Astrocyte (in vitro differentiated cells and primary cell): ENCODE measurements around the gene SLC10A2. TPM values are rescaled to one million over a fixed set of nuclear protein-coding genes. Genes with fewer than 3 reads are reported as not detected.
"Not testable (repeated sequence)": the region's sequence is repeated elsewhere in the genome, so short reads cannot be mapped to it uniquely, and the experiment has no call there.

Source experiments
- DNase-seq: peaks from one replicate; pipeline ENCODE4 v3.0.0-alpha.2; 2010; ENCODE audit warnings: low read depth
- FAIRE-seq: peaks from 2 replicates; lab custom pipeline; 2011; peaks lifted over from hg19 to GRCh38; lab: Jason Lieb, UNC
- H2AFZ ChIP-seq: 2 replicates; pipeline ENCODE4 v1.6.0; 2012; ENCODE audit warnings: low read depth, low read length, inconsistent platforms
- H3K27ac ChIP-seq: 2 replicates; pipeline ENCODE4 v1.5.1; 2011; ENCODE audit warnings: low read depth, low read length, inconsistent platforms
- H3K27me3 ChIP-seq: 2 replicates; pipeline ENCODE4 v1.6.0; 2011; ENCODE audit warnings: low read length, inconsistent platforms; ENCODE audit not compliant: insufficient read depth
- H3K36me3 ChIP-seq: 2 replicates; pipeline ENCODE4 v1.5.1; 2011; ENCODE audit warnings: low read length, inconsistent platforms; ENCODE audit not compliant: insufficient read depth
- H3K4me1 ChIP-seq: 2 replicates; pipeline ENCODE4 v1.5.1; 2011; ENCODE audit warnings: low read length, inconsistent platforms; ENCODE audit not compliant: insufficient read depth
- H3K4me2 ChIP-seq: 2 replicates; pipeline ENCODE4 v1.6.0; 2012; ENCODE audit warnings: low read length, inconsistent platforms
- H3K4me3 ChIP-seq: 2 replicates; pipeline ENCODE4 v1.5.1; 2011; ENCODE audit warnings: low read depth, mild to moderate bottlenecking, low read length, inconsistent platforms; ENCODE audit not compliant: insufficient read depth
- H3K79me2 ChIP-seq: 2 replicates; pipeline ENCODE4 v1.6.0; 2012; ENCODE audit warnings: mild to moderate bottlenecking, low read length, inconsistent platforms; ENCODE audit not compliant: insufficient read depth
- H3K9ac ChIP-seq: 2 replicates; pipeline ENCODE4 v1.6.0; 2012; ENCODE audit warnings: mild to moderate bottlenecking, low read length, inconsistent platforms
- H3K9me3 ChIP-seq: 2 replicates; pipeline ENCODE4 v1.5.1; 2012; ENCODE audit warnings: low read depth, mild to moderate bottlenecking, low read length, inconsistent platforms; ENCODE audit not compliant: insufficient read depth
- H4K20me1 ChIP-seq: 2 replicates; pipeline ENCODE4 v1.6.0; 2012; ENCODE audit warnings: low read length, inconsistent platforms; ENCODE audit not compliant: insufficient read depth
- H3K27ac Mint-ChIP-seq: one replicate; pipeline ENCODE4 v1.8.0; 2021; ENCODE audit warnings: mild to moderate bottlenecking, mixed read lengths; ENCODE audit not compliant: unreplicated experiment
- H3K27me3 Mint-ChIP-seq: one replicate; pipeline ENCODE4 v1.8.0; 2021; ENCODE audit warnings: low read depth, mixed read lengths; ENCODE audit not compliant: unreplicated experiment
- H3K36me3 Mint-ChIP-seq: one replicate; pipeline ENCODE4 v1.8.0; 2021; ENCODE audit warnings: low read depth, mixed read lengths; ENCODE audit not compliant: unreplicated experiment
- H3K4me1 Mint-ChIP-seq: one replicate; pipeline ENCODE4 v1.8.0; 2021; ENCODE audit warnings: low read depth, mixed read lengths; ENCODE audit not compliant: unreplicated experiment
- H3K4me3 Mint-ChIP-seq: one replicate; pipeline ENCODE4 v1.8.0; 2021; ENCODE audit warnings: mild to moderate bottlenecking, moderate library complexity, mixed read lengths; ENCODE audit not compliant: unreplicated experiment
- H3K9me3 Mint-ChIP-seq: one replicate; pipeline ENCODE4 v1.8.0; 2021; ENCODE audit warnings: mild to moderate bottlenecking, mixed read lengths; ENCODE audit not compliant: unreplicated experiment
- EZH2 ChIP-seq: IDR thresholded peaks from 2 replicates; pipeline ENCODE4 v1.6.1; 2012; ENCODE audit warnings: mild to moderate bottlenecking, low read length, inconsistent platforms; ENCODE audit not compliant: insufficient read depth
- total RNA-seq: library from RNA; stranded (reverse); gene quantifications from 2 replicates; pipeline ENCODE4 v1.2.1, GENCODE V29; 2021
- TF ChIP-seq, protein P1 (sequence below): IDR thresholded peaks from 2 replicates; pipeline ENCODE4 v1.5.1; 2011; ENCODE audit warnings: low read depth, mild to moderate bottlenecking, inconsistent platforms, low read length, moderate library complexity; ENCODE audit not compliant: insufficient read depth

The SLC10A2 gene
- total RNA-seq, 1 donor from 2014 or later = not detected

DNA sequence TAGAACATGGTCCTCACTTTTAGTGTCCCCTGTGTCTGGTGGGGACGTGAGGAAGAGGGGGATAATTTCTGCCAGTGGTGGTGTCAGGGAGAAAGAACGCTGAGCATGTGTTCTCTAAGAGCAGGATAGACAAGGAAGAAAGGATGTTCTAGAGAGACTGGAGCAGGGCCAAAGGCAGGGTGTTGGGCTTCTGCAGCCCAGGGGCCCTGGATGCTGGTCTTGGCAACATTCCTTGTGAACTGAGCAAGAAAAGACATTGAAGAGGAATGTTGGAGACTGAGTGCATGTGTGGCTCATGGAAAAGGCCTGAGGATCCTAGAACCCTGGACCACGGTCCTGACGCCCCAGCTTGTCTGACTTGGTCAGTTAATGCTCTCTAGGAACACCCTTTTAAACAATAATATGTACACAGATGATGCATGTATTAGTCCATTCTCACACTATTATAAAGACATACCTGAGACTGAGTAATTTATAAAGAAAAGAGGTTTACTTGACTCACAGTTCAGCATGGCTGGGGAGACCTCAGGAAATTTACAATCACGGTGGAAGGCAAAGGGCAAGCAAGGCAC is 33.6 kb upstream of the SLC10A2 start:
- peaks cover 25% of the 10 kb centered on the region for H3K4me1 Mint-ChIP-seq
- H2AFZ ChIP-seq = no peak overlapping the region
- no peak for FAIRE-seq
- H3K27me3 ChIP-seq = no peaks in the 10 kb centered on the region
- no peak overlapping the region for H3K9ac ChIP-seq
- no peaks in the 10 kb centered on the region for H3K36me3 Mint-ChIP-seq
- H3K79me2 ChIP-seq = no peaks in the 10 kb centered on the region
- TF ChIP-seq, protein P1, sequence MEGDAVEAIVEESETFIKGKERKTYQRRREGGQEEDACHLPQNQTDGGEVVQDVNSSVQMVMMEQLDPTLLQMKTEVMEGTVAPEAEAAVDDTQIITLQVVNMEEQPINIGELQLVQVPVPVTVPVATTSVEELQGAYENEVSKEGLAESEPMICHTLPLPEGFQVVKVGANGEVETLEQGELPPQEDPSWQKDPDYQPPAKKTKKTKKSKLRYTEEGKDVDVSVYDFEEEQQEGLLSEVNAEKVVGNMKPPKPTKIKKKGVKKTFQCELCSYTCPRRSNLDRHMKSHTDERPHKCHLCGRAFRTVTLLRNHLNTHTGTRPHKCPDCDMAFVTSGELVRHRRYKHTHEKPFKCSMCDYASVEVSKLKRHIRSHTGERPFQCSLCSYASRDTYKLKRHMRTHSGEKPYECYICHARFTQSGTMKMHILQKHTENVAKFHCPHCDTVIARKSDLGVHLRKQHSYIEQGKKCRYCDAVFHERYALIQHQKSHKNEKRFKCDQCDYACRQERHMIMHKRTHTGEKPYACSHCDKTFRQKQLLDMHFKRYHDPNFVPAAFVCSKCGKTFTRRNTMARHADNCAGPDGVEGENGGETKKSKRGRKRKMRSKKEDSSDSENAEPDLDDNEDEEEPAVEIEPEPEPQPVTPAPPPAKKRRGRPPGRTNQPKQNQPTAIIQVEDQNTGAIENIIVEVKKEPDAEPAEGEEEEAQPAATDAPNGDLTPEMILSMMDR = no peak
- no peak for TF ChIP-seq EZH2
- H3K36me3 ChIP-seq = no peaks in the 10 kb centered on the region
- H3K9me3 ChIP-seq = peaks cover 2% of the 10 kb centered on the region
- no peak for DNase-seq
- no peak overlapping the region for H3K4me3 Mint-ChIP-seq
- peak overlapping the region; percentile 41 for H3K27ac Mint-ChIP-seq
- no peak overlapping the region for H3K4me2 ChIP-seq
- no peaks in the 10 kb centered on the region for H3K4me1 ChIP-seq
- H3K4me3 ChIP-seq = no peak overlapping the region
- peaks cover 2% of the 10 kb centered on the region for H3K27me3 Mint-ChIP-seq
- H4K20me1 ChIP-seq = no peaks in the 10 kb centered on the region
- H3K9me3 Mint-ChIP-seq = peaks cover 6% of the 10 kb centered on the region
- no peak overlapping the region for H3K27ac ChIP-seq

GRCh38 chr13:103098535-103098934 is 32.3 kb upstream of the SLC10A2 start:
- Histone ChIP-seq H3K4me3 (no peak overlapping the region), H2AFZ (no peak overlapping the region), H4K20me1 (no peaks in the 10 kb centered on the region), H3K79me2 (no peaks in the 10 kb centered on the region), H3K36me3 (no peaks in the 10 kb centered on the region), H3K9me3 (peaks cover 2% of the 10 kb centered on the region), H3K27me3 (no peaks in the 10 kb centered on the region), H3K4me2 (no peak overlapping the region), H3K4me1 (no peaks in the 10 kb centered on the region), H3K9ac (no peak overlapping the region), H3K27ac (no peak overlapping the region)
- Mint-ChIP-seq H3K4me1 (peaks cover 25% of the 10 kb centered on the region), H3K27ac (no peak overlapping the region), H3K9me3 (peaks cover 12% of the 10 kb centered on the region), H3K27me3 (peaks cover 2% of the 10 kb centered on the region), H3K36me3 (no peaks in the 10 kb centered on the region), H3K4me3 (no peak overlapping the region)
- TF ChIP-seq EZH2 = no peak
- TF ChIP-seq, protein P1 = no peak
- DNase-seq = no peak
- FAIRE-seq = no peak

DNA sequence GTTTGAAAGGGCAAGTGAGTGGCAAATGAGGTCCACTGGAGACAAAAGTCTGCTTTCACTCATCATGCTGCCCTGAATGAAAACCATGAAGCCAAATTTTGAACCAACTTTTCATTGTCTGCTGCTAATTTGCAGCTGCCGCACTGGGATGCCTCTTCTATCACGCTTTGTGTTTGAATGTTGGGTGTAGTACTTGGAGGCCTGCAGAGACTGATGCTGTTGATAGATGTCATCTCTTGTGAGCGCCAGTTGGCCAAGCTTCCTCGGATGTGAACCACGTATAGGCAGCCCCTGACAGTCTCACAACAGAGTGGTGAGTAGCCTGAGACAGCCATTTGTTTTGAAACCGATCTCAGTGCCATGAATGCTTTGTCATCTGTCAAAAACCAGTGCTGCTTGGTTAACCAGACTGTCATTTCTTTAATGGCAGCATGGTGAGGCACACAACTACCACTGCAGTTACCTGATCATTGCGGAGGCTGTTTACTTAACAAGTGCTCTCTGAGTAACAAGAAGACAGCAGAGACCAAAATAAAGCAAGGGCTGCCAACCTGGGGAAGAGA is 31.2 kb upstream of the SLC10A2 start:
- no peaks in the 10 kb centered on the region for H3K36me3 ChIP-seq
- H3K4me2 ChIP-seq = no peak overlapping the region
- H3K9ac ChIP-seq = no peak overlapping the region
- Mint-ChIP-seq H3K36me3 (no peaks in the 10 kb centered on the region), H3K27me3 (peaks cover 2% of the 10 kb centered on the region), H3K27ac (no peak overlapping the region), H3K9me3 (peaks cover 13% of the 10 kb centered on the region), H3K4me3 (no peak overlapping the region), H3K4me1 (peaks cover 21% of the 10 kb centered on the region)
- no peaks in the 10 kb centered on the region for H3K79me2 ChIP-seq
- no peak for TF ChIP-seq EZH2
- TF ChIP-seq, protein P1 = no peak
- no peaks in the 10 kb centered on the region for H4K20me1 ChIP-seq
- DNase-seq (no peak), FAIRE-seq (no peak)
- H3K4me3 ChIP-seq = no peak overlapping the region
- H3K27me3 ChIP-seq = no peaks in the 10 kb centered on the region
- no peaks in the 10 kb centered on the region for H3K4me1 ChIP-seq
- no peak overlapping the region for H3K27ac ChIP-seq
- H2AFZ ChIP-seq = no peak overlapping the region
- H3K9me3 ChIP-seq = peaks cover 5% of the 10 kb centered on the region

DNA sequence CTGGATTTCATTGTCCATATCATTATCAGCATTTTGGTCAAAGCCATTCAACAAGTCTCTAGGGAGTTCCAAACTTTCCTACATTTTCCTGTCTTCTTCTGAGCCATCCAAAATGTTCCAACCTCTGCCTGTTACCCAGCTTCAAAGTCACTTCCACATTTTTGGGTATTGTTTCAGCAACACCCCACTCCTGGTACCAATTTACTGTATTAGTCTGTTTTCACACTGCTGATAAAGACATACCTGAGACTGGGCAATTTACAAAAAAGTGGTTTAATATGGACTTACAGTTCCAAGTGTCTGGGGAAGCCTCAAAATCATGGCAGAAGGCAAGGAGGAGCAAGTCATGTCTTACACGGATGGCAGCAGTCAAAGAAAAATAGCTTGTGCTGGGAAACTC is 27.4 kb upstream of the SLC10A2 start:
- H3K9me3 Mint-ChIP-seq = peaks cover 16% of the 10 kb centered on the region
- not testable (repeated sequence) for H3K4me1 Mint-ChIP-seq, H3K9me3 ChIP-seq, H3K36me3 ChIP-seq, H4K20me1 ChIP-seq, H3K79me2 ChIP-seq, FAIRE-seq, H3K27me3 Mint-ChIP-seq, H3K4me3 Mint-ChIP-seq, DNase-seq, H3K4me2 ChIP-seq, H3K27me3 ChIP-seq, H3K36me3 Mint-ChIP-seq, H3K4me3 ChIP-seq, H3K9ac ChIP-seq, H3K4me1 ChIP-seq, H3K27ac ChIP-seq, H2AFZ ChIP-seq, H3K27ac Mint-ChIP-seq
